B cell (primary cell): ENCODE measurements around the gene TBC1D22B. TPM values are rescaled to one million over a fixed set of nuclear protein-coding genes. Genes with fewer than 3 reads are reported as not detected.

Experiments used
- ATAC-seq: fragments of 200-7000 bp; cut with Tn5 transposase; one replicate; pipeline ENCODE4 v1.10.0; 2021; ENCODE audit warnings: low read depth, mild to moderate bottlenecking, moderate number of reproducible peaks, moderate library complexity
- CTCF ChIA-PET: fragments of 350-600 bp; sonication (Branson Sonifier 250); formaldehyde crosslinking; loops from one replicate; lab custom pipeline; 2021; ENCODE audit warnings: antibody characterized with exemption, inconsistent platforms; lab: Charles Lee
- POLR2A ChIA-PET: fragments of 350-600 bp; sonication (Branson Sonifier 250); formaldehyde crosslinking; loops from one replicate; lab custom pipeline; 2021; ENCODE audit warnings: antibody characterized with exemption; lab: Charles Lee
- DNase-seq: peaks from one replicate; pipeline ENCODE4 v3.0.0; 2013
- H2AFZ ChIP-seq: 2 replicates; pipeline ENCODE4 v1.6.1; 2012; ENCODE audit warnings: mild to moderate bottlenecking, low read depth, low read length; ENCODE audit not compliant: insufficient read depth, poor library complexity, severe bottlenecking
- H3K27ac ChIP-seq, 2 donors: 1 replicate in 1 of 2; 2 replicates in 1 of 2; pipeline ENCODE4 v1.5.1; 2012 to 2013; ENCODE audit warnings: low read length in 2 of 2, mild to moderate bottlenecking in 2 of 2, moderate library complexity in 1 of 2
- H3K27me3 ChIP-seq, 4 experiments: fragments of 200-600 bp in 1 of 4; sonication (generic) in 1 of 4; replicated peaks in 1 of 4; 1 replicate in 2 of 4; 2 replicates in 2 of 4; pipeline versions ENCODE4 v1.6.1 to v1.7.0; 2013 to 2016; ENCODE audit warnings: low read length in 3 of 4, mild to moderate bottlenecking in 2 of 4, mixed read lengths in 1 of 4, moderate library complexity in 1 of 4; ENCODE audit not compliant: insufficient read depth in 4 of 4, control insufficient read depth in 3 of 4; ENCODE audit errors: control extremely low read depth in 1 of 4
- H3K36me3 ChIP-seq, 2 experiments: replicated peaks in 1 of 2; 1 replicate in 1 of 2; 2 replicates in 1 of 2; pipeline versions ENCODE4 v1.6.1 to v1.7.1; 2013; ENCODE audit warnings: low read length in 1 of 2; ENCODE audit not compliant: insufficient read depth in 2 of 2, control insufficient read depth in 1 of 2; ENCODE audit errors: control extremely low read depth in 1 of 2, extremely low read depth in 1 of 2
- H3K4me1 ChIP-seq, 2 donors: fragments of 200-600 bp in 1 of 2; sonication (generic) in 1 of 2; 1 replicate in 1 of 2; 2 replicates in 1 of 2; pipeline versions ENCODE4 v1.5.1 to v1.6.1; 2013 to 2017; ENCODE audit warnings: low read length in 2 of 2; ENCODE audit not compliant: control insufficient read depth in 2 of 2, insufficient read depth in 2 of 2
- H3K4me2 ChIP-seq: replicated peaks from 2 replicates; pipeline ENCODE3; 2012; ENCODE audit warnings: mild to moderate bottlenecking, low read depth, low read length; ENCODE audit not compliant: poor library complexity, severe bottlenecking
- H3K4me3 ChIP-seq, 5 experiments: fragments of 200-600 bp in 1 of 5; sonication (generic) in 1 of 5; 1 replicate in 3 of 5; 2 replicates in 2 of 5; pipeline versions ENCODE4 v1.5.1 to v1.7.0; 2011 to 2016; ENCODE audit warnings: low read length in 4 of 5, mild to moderate bottlenecking in 4 of 5, low read depth in 2 of 5, control low read depth in 1 of 5, moderate library complexity in 1 of 5; ENCODE audit not compliant: insufficient read depth in 1 of 5; ENCODE audit errors: control extremely low read depth in 1 of 5, extremely low read depth in 1 of 5
- H3K79me2 ChIP-seq: fragments of 200-600 bp; sonication (generic); one replicate; pipeline ENCODE4 v1.6.0; 2016; ENCODE audit warnings: low read length; ENCODE audit not compliant: control insufficient read depth, insufficient read depth
- H3K9ac ChIP-seq: fragments of 200-600 bp; sonication (generic); 2 replicates; pipeline ENCODE4 v1.6.1; 2017; ENCODE audit warnings: mild to moderate bottlenecking, low read length, moderate library complexity
- H3K9me3 ChIP-seq, 3 donors: one replicate each; pipeline versions ENCODE4 v1.6.1 to v1.7.1; 2013; ENCODE audit warnings: low read length in 2 of 3; ENCODE audit not compliant: control insufficient read depth in 2 of 3, insufficient read depth in 1 of 3; ENCODE audit errors: control extremely low read depth in 1 of 3
- H4K20me1 ChIP-seq: 2 replicates; pipeline ENCODE4 v1.6.0; 2012; ENCODE audit warnings: mild to moderate bottlenecking, low read length; ENCODE audit not compliant: insufficient read depth, control insufficient read depth, poor library complexity, severe bottlenecking
- H3K27ac Mint-ChIP-seq: one replicate; pipeline ENCODE4 v1.8.0; 2021; ENCODE audit warnings: mixed read lengths
- H3K27me3 Mint-ChIP-seq: one replicate; pipeline ENCODE4 v1.8.0; 2021; ENCODE audit warnings: mixed read lengths
- H3K4me1 Mint-ChIP-seq: one replicate; pipeline ENCODE4 v1.8.0; 2021; ENCODE audit warnings: mixed read lengths
- H3K4me3 Mint-ChIP-seq: one replicate; pipeline ENCODE4 v1.8.0; 2021; ENCODE audit warnings: mixed read lengths
- H3K9me3 Mint-ChIP-seq: one replicate; pipeline ENCODE4 v1.8.0; 2022; ENCODE audit warnings: mixed read lengths; ENCODE audit not compliant: insufficient read depth
- EZH2 ChIP-seq: IDR thresholded peaks from 2 replicates; pipeline ENCODE4 v1.6.1; 2012; ENCODE audit warnings: borderline replicate concordance, low read depth, mild to moderate bottlenecking, moderate library complexity, low read length; ENCODE audit not compliant: insufficient read depth, poor library complexity, severe bottlenecking
- WGBS: methylation state at CpG from one replicate; pipeline ENCODE4 v1.1.5; 2013; ENCODE audit warnings: missing lambda C conversion rate; ENCODE audit not compliant: insufficient coverage; 5-methylcytosine and 5-hydroxymethylcytosine counted together
- intact Hi-C: fragments of 100-400 bp; cut with micrococcal nuclease; formaldehyde crosslinking; loops from one replicate; pipeline ENCODE4 v1.10.0; 2022
- polyA plus RNA-seq: library from polyadenylated mRNA; depleted of rRNA; stranded (reverse); fragments of >200 nt; gene quantifications from 2 replicates; pipeline ENCODE4 v1.2.3, GENCODE V29; 2012
- total RNA-seq, 2 donors: library from RNA; stranded (reverse); fragments of 120-200 nt in 1 of 2; gene quantifications; 1 replicate in 1 of 2; 2 replicates in 1 of 2; pipeline versions ENCODE4 v1.2.3 to v1.2.4, GENCODE V29; 2013 to 2022
- TF ChIP-seq, protein P1 (sequence below): fragments of 200-600 bp; IDR thresholded peaks from one replicate; pipeline ENCODE4 v1.8.0; 2022; ENCODE audit warnings: antibody characterized with exemption, mild to moderate bottlenecking

Gene TBC1D22B
- total and polyA plus RNA-seq, 2 donors (not counting 1 experiment from before 2014, with no cell fraction given), result 5.1 to 12.5 TPM

DNA sequence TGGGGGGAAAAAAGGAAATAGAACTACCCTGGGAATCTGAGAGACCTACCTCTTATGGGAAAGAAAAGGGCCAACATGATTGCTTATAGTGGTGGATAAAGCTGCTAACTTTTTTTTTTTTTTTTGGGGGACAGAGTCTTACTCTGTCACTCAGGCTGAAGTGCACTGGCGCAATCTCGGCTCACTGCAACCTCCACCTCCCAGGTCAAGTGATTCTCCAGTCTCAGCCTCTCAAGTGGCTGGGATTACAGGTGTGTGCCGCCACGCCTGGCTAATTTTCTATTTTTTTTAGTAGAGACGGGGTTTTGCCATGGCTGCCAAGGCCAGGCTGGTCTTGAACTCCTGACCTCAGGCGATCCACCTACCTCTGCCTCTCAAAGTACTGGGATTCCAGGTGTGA, 39.5 kb upstream of the TBC1D22B start:
- H2AFZ ChIP-seq, result no peak overlapping the region
- TF ChIP-seq, protein P1, sequence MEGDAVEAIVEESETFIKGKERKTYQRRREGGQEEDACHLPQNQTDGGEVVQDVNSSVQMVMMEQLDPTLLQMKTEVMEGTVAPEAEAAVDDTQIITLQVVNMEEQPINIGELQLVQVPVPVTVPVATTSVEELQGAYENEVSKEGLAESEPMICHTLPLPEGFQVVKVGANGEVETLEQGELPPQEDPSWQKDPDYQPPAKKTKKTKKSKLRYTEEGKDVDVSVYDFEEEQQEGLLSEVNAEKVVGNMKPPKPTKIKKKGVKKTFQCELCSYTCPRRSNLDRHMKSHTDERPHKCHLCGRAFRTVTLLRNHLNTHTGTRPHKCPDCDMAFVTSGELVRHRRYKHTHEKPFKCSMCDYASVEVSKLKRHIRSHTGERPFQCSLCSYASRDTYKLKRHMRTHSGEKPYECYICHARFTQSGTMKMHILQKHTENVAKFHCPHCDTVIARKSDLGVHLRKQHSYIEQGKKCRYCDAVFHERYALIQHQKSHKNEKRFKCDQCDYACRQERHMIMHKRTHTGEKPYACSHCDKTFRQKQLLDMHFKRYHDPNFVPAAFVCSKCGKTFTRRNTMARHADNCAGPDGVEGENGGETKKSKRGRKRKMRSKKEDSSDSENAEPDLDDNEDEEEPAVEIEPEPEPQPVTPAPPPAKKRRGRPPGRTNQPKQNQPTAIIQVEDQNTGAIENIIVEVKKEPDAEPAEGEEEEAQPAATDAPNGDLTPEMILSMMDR, result no peak
- no peak for TF ChIP-seq EZH2
- DNase-seq (no peak), ATAC-seq (no peak)
- H3K4me3 ChIP-seq, result no peak overlapping the region
- Mint-ChIP-seq H3K9me3 (no peaks in the 10 kb centered on the region), H3K27ac (no peak overlapping the region), H3K4me3 (no peak overlapping the region), H3K4me1 (peaks cover 11% of the 10 kb centered on the region), H3K27me3 (no peaks in the 10 kb centered on the region)
- CTCF ChIA-PET, result interaction anchor here (0.9 kb wide), 1 partner anchor 167 kb away, joined by 3 read pairs; no protein-coding TSS in a partner anchor
- POLR2A ChIA-PET, result interaction anchor here (0.6 kb wide), 1 partner anchor 19 kb away, joined by 4 read pairs; no protein-coding TSS in a partner anchor
- H3K4me1 ChIP-seq, result peaks cover 3 to 12% of the 10 kb centered on the region in 2 donors
- no peaks in the 10 kb centered on the region for H4K20me1 ChIP-seq
- WGBS, result 94% methylated on average over 3 of the region's 6 CpGs
- no peak overlapping the region for H3K9ac ChIP-seq
- H3K27ac ChIP-seq, result no peak overlapping the region
- intact Hi-C loops, result loop anchor here (10.0 kb wide), 1 partner anchor 603 kb away; no protein-coding TSS in a partner anchor
- H3K9me3 ChIP-seq, result no peaks in the 10 kb centered on the region
- no peaks in the 10 kb centered on the region for H3K36me3 ChIP-seq
- no peaks in the 10 kb centered on the region for H3K27me3 ChIP-seq
- H3K79me2 ChIP-seq, result no peaks in the 10 kb centered on the region
- no peak overlapping the region for H3K4me2 ChIP-seq

GRCh38 chr6:37218511-37218910, 39.1 kb upstream of the TBC1D22B start:
- TF ChIP-seq, protein P1, result no peak
- no peak for TF ChIP-seq EZH2
- Histone ChIP-seq H3K4me1 (peaks cover 5 to 12% of the 10 kb centered on the region in 2 donors), H3K27ac (no peak overlapping the region), H4K20me1 (no peaks in the 10 kb centered on the region), H3K4me3 (no peak overlapping the region), H3K9ac (no peak overlapping the region), H3K79me2 (no peaks in the 10 kb centered on the region), H3K4me2 (no peak overlapping the region), H3K36me3 (no peaks in the 10 kb centered on the region), H3K9me3 (no peaks in the 10 kb centered on the region), H3K27me3 (no peaks in the 10 kb centered on the region), H2AFZ (no peak overlapping the region)
- CTCF ChIA-PET, result no interaction called here
- intact Hi-C loops, result loop anchor here (10.0 kb wide), 1 partner anchor 604 kb away; no protein-coding TSS in a partner anchor
- ATAC-seq (no peak), DNase-seq (no peak)
- peaks cover 11% of the 10 kb centered on the region for H3K4me1 Mint-ChIP-seq
- no peaks in the 10 kb centered on the region for H3K27me3 Mint-ChIP-seq
- H3K9me3 Mint-ChIP-seq, result no peaks in the 10 kb centered on the region
- WGBS, result 97% methylated on average over 7 of the region's 8 CpGs
- POLR2A ChIA-PET, result no interaction called here
- H3K27ac Mint-ChIP-seq, result no peak overlapping the region
- H3K4me3 Mint-ChIP-seq, result no peak overlapping the region
